ENCODE data around the gene TIMM17A. TPM values are rescaled to one million over a fixed set of nuclear protein-coding genes. Genes with fewer than 3 reads are reported as not detected.

TIMM17A gene
- polyA plus RNA-seq, 3 donors, result 27.4 to 50.3 (median 45.4) TPM

DNA sequence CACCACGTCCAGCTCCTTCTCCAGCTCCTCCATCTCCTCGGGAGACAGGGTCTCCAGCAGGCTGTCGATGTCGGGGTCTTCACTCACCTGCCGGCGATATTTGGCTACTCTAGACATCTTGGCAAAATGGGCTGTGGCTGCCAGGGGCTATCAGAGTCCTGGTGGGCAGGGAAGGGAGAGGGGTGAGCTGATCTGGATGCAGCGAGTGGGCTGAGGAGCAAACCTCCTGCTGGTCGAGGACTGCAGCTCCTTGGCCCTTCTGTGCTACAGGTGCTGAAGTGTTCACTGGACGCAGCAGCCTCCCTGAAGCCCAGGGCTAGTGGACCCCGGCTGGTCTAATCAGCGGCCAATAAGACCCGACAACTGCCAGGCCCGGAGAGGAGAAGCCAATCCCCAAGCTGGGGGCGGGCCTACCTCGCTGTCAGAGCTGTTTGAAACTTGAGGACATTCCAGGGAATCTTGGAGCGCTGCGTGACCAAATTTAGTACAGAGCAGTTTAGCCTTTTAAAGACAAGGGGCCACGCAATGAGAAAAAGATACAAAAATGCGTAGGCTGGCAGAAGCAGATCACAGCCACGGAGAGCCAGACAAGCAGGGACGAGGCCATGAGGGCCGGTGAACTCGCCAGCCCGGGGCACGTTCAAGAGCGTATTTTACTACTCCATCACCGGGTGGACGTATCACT lies 8.9 kb upstream of the TIMM17A start, which contains the start of gene LMOD1:
TSS of gene LMOD1 (minus strand) at position 325 of the 685 bp plus-strand sequence. CDS start at position 117, 208 bp downstream.
- H3K9ac ChIP-seq (ENCODE audit: insufficient read depth, low read length, poor library complexity, severe bottlenecking), result peak within 1 kb of the TSS; percentile 1
- Mint-ChIP-seq H3K4me3 (peak within 1 kb of the TSS; percentile 71 to 89), H3K4me1 (peaks cover 14% of the 10 kb centered on the region), H3K27ac (peak within 1 kb of the TSS in 1 of 7 donors; percentile 22), H3K27me3 (ENCODE audit: low read depth in 3 of 3) (peaks cover 40 to 48% (median 46%) of the 10 kb centered on the region in 3 donors), H3K9me3 (peaks cover 0 to 14% (median 2%) of the 10 kb centered on the region in 7 donors), H3K36me3 (no peaks in the 10 kb centered on the region)
- intact Hi-C loops (cut with micrococcal nuclease), result no loop called here
- H3K4me2 ChIP-seq (replicated peaks; ENCODE audit: extremely low read depth, low read length, poor library complexity, severe bottlenecking), result peak within 1 kb of the TSS; percentile 46
- no peaks in the 10 kb centered on the region for H3K79me2 ChIP-seq (ENCODE audit: insufficient read depth, low read length)
- peak within 1 kb of the TSS in 1 of 3 experiments; percentile 22 for H3K4me3 ChIP-seq (replicated peaks in 1 of 3; ENCODE audit: low read depth in 2 of 3, low read length in 3 of 3)
- H2AFZ ChIP-seq (ENCODE audit: insufficient read depth, low read depth, low read length, poor library complexity, severe bottlenecking), result peak within 1 kb of the TSS; percentile 73
- peaks cover 33 to 45% of the 10 kb centered on the region in 2 donors for H3K27me3 ChIP-seq (ENCODE audit: control insufficient read depth in 2 of 2, insufficient read depth in 2 of 2, low read length in 2 of 2)
- WGBS (ENCODE audit: insufficient coverage), result 6% methylated on average over 19 of the region's 28 CpGs
- H3K27ac ChIP-seq (ENCODE audit: low read depth in 1 of 2, low read length in 2 of 2), result no peak within 1 kb of the TSS
- TF ChIP-seq, protein P1, sequence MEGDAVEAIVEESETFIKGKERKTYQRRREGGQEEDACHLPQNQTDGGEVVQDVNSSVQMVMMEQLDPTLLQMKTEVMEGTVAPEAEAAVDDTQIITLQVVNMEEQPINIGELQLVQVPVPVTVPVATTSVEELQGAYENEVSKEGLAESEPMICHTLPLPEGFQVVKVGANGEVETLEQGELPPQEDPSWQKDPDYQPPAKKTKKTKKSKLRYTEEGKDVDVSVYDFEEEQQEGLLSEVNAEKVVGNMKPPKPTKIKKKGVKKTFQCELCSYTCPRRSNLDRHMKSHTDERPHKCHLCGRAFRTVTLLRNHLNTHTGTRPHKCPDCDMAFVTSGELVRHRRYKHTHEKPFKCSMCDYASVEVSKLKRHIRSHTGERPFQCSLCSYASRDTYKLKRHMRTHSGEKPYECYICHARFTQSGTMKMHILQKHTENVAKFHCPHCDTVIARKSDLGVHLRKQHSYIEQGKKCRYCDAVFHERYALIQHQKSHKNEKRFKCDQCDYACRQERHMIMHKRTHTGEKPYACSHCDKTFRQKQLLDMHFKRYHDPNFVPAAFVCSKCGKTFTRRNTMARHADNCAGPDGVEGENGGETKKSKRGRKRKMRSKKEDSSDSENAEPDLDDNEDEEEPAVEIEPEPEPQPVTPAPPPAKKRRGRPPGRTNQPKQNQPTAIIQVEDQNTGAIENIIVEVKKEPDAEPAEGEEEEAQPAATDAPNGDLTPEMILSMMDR (IDR thresholded peaks at IDR 0.05), result no peak
- peaks cover 0 to 9% of the 10 kb centered on the region in 2 donors for H3K4me1 ChIP-seq (ENCODE audit: control insufficient read depth in 1 of 2, insufficient read depth in 2 of 2, low read length in 2 of 2)
- H4K20me1 ChIP-seq (ENCODE audit: insufficient read depth, low read length), result no peaks in the 10 kb centered on the region
- H3K36me3 ChIP-seq (replicated peaks in 1 of 2; ENCODE audit: control insufficient read depth in 1 of 2, insufficient read depth in 2 of 2, low read length in 2 of 2), result no peaks in the 10 kb centered on the region
- peaks cover 0 to 8% of the 10 kb centered on the region in 2 donors for H3K9me3 ChIP-seq (replicated peaks in 1 of 2; ENCODE audit: control insufficient read depth in 1 of 2, insufficient read depth in 1 of 2, low read length in 2 of 2)
- no peak for DNase-seq

DNA sequence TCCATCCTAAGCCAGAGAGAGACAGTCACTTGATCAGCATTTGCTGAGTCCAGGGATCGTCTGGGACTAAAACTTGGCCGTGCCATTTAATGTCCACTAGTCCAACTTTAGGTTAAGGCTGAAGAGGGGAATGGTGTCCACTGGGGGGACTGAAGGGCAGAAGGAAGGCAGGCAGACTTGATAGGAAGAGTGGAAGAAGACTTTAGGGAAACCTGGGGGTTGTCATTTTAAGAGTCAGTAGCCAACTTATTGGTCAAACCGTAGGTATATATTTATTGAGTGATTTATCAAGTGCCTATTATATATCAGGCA lies 7.7 kb upstream of the TIMM17A start:
- no peak for DNase-seq
- Mint-ChIP-seq H3K4me3 (peak overlapping the region in 1 of 2 donors; percentile 89), H3K4me1 (peaks cover 14% of the 10 kb centered on the region), H3K27ac (no peak overlapping the region), H3K9me3 (peaks cover 0 to 14% (median 2%) of the 10 kb centered on the region in 7 donors), H3K27me3 (ENCODE audit: low read depth in 3 of 3) (peaks cover 40 to 48% (median 46%) of the 10 kb centered on the region in 3 donors), H3K36me3 (no peaks in the 10 kb centered on the region)
- intact Hi-C loops (cut with micrococcal nuclease), result no loop called here
- TF ChIP-seq, protein P1 (IDR thresholded peaks at IDR 0.05), result no peak
- Histone ChIP-seq H3K4me3 (replicated peaks in 1 of 3; ENCODE audit: low read depth in 2 of 3, low read length in 3 of 3) (no peak overlapping the region), H3K79me2 (ENCODE audit: insufficient read depth, low read length) (no peaks in the 10 kb centered on the region), H4K20me1 (ENCODE audit: insufficient read depth, low read length) (no peaks in the 10 kb centered on the region), H2AFZ (ENCODE audit: insufficient read depth, low read depth, low read length, poor library complexity, severe bottlenecking) (no peak overlapping the region), H3K4me1 (ENCODE audit: control insufficient read depth in 1 of 2, insufficient read depth in 2 of 2, low read length in 2 of 2) (peaks cover 0 to 9% of the 10 kb centered on the region in 2 donors), H3K4me2 (replicated peaks; ENCODE audit: extremely low read depth, low read length, poor library complexity, severe bottlenecking) (no peak overlapping the region), H3K9ac (ENCODE audit: insufficient read depth, low read length, poor library complexity, severe bottlenecking) (no peak overlapping the region), H3K27me3 (ENCODE audit: control insufficient read depth in 2 of 2, insufficient read depth in 2 of 2, low read length in 2 of 2) (peaks cover 33 to 45% of the 10 kb centered on the region in 2 donors), H3K9me3 (replicated peaks in 1 of 2; ENCODE audit: control insufficient read depth in 1 of 2, insufficient read depth in 1 of 2, low read length in 2 of 2) (peaks cover 0 to 8% of the 10 kb centered on the region in 2 donors), H3K36me3 (replicated peaks in 1 of 2; ENCODE audit: control insufficient read depth in 1 of 2, insufficient read depth in 2 of 2, low read length in 2 of 2) (no peaks in the 10 kb centered on the region), H3K27ac (ENCODE audit: low read depth in 1 of 2, low read length in 2 of 2) (no peak overlapping the region)
- WGBS (ENCODE audit: insufficient coverage), result no CpG with 5 or more reads among the region's 3 CpGs

Measured in CD14-positive monocyte (primary cell).